ENCODE data around the gene WASL.
A peak's percentile ranks its signal among the peaks of the same experiment; 100 is the strongest.

WASL gene

DNA sequence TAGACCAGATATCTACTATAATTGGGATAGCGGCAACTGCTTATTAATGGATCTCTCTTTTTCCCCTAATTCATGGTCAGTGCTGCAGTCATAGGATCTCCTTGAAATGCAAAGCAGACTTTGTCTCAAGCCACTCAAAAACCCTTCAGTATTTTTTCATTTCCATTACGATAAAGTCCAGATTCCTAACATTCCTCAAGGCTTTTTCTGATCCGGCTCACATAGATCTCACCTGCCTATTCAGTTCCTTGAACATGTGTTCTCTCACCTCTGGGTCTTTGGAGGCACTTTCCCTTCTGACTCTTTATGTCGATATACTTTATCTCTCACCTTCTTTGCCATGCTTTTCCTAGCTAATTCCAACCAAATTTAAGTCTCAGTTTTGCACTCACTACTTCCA, 25.7 kb upstream of the WASL start:
- no peaks in the 10 kb centered on the region for H3K4me1 Mint-ChIP-seq
- H3K27ac Mint-ChIP-seq, result no peak overlapping the region
- H3K36me3 Mint-ChIP-seq, result no peaks in the 10 kb centered on the region
- no peaks in the 10 kb centered on the region for H3K9me3 Mint-ChIP-seq
- H3K27me3 Mint-ChIP-seq, result peaks cover 3% of the 10 kb centered on the region
- H3K4me3 Mint-ChIP-seq, result no peak overlapping the region

DNA sequence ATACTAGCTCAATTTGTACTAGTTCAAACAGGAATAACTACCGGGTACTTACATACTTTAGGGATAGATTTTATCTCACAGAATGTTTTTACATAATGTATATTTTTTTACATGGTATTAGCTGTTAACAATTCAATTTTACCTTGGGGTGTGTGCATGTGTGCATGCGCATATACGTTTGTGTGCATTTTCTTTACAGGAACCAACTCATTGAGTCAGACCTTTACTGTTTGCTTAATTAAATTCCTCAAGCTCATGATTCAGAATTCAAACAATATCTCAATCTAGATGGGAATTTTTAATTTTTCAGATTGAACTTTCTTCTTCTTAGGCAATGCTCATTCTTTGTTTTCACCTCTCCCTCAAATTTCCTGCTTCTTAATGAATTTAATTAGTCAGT, 24.7 kb upstream of the WASL start:
- no peaks in the 10 kb centered on the region for H3K36me3 Mint-ChIP-seq
- no peaks in the 10 kb centered on the region for H3K4me1 Mint-ChIP-seq
- H3K9me3 Mint-ChIP-seq, result no peaks in the 10 kb centered on the region
- no peak overlapping the region for H3K4me3 Mint-ChIP-seq
- H3K27me3 Mint-ChIP-seq, result peaks cover 5% of the 10 kb centered on the region
- no peak overlapping the region for H3K27ac Mint-ChIP-seq

DNA sequence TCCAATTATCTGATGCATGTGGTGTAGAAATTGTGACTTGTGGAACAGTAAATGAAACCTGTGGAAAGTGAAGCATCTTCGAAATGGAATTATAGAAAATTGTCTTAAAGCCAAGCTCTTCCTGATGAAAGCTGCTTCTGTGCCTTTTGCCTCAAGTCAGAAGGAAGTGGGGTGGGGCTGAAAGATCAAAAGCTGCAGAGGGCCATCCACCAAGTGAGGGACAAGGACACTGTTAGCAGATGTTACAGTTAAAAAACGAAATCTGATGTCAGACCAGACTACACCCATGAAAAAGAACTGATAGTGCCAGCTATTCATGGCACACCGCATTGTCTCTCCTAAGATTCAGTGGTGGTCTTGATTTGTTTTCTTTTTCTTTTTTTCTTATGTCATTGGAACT, 23.8 kb upstream of the WASL start:
- Mint-ChIP-seq H3K36me3 (no peaks in the 10 kb centered on the region), H3K9me3 (no peaks in the 10 kb centered on the region), H3K4me3 (no peak overlapping the region), H3K27me3 (peaks cover 5% of the 10 kb centered on the region), H3K4me1 (no peaks in the 10 kb centered on the region), H3K27ac (no peak overlapping the region)

DNA sequence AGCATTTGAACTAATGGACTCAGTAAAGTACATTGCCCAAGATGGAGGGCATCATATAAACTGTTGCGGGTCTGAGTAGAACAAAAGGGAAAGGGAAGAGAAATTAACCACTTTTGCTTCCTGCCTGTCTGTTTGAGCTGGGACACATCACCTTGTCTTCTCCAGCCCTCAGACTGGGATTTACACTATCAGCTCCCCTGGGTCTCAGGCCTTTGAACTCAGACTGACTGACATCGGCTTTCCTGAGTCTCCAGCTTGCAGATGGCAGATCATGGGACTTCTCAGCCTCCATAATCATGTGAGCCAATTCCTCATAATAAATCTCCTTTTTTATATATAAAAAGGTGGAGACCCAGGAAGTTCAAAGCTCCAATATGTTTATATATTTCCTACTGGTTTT, 23.0 kb upstream of the WASL start:
- H3K27ac Mint-ChIP-seq, result no peak overlapping the region
- H3K9me3 Mint-ChIP-seq, result no peaks in the 10 kb centered on the region
- H3K36me3 Mint-ChIP-seq, result no peaks in the 10 kb centered on the region
- peaks cover 5% of the 10 kb centered on the region for H3K27me3 Mint-ChIP-seq
- H3K4me1 Mint-ChIP-seq, result no peaks in the 10 kb centered on the region
- no peak overlapping the region for H3K4me3 Mint-ChIP-seq

DNA sequence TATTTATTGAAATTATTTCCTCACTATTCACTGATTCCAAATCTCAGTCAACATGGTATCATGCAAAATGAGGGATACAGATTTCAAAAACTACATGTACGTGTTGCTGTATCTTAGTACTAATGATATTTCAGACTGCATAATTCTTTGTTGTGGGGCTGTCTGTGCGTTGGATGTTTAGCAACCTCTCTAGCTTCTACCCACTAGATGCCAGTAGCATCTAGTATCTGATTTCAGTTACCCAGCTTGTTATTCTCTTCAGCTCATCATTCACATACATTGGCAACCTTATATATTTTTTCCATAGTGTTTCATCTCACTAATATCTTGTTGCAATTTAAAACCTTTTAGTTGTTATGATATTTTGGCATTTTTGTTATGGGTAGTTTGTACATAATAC, 22.5 kb upstream of the WASL start:
- Mint-ChIP-seq H3K4me3 (no peak overlapping the region), H3K9me3 (no peaks in the 10 kb centered on the region), H3K36me3 (no peaks in the 10 kb centered on the region), H3K4me1 (no peaks in the 10 kb centered on the region), H3K27ac (no peak overlapping the region), H3K27me3 (peaks cover 5% of the 10 kb centered on the region)

DNA sequence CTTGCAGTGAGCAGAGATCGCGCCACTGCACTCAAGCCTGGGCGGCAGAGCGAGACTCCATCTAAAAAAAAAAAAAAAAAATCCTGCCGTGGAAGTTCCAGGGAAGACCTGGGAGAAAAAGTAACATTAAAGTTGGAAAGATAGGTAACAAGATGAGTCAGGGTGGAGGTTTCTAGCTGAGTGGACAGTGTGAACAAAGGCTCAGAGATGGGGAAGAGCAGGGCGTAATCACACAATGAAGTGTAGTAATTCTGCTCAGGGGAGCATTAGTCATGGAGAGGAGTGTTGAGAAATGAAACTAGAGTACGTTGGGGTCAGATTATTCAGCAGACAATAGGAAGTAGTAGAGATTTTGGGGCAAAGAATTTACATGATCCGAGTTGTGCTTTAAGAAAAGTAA, 21.6 kb upstream of the WASL start:
- Mint-ChIP-seq H3K27ac (no peak overlapping the region), H3K4me3 (no peak overlapping the region), H3K36me3 (no peaks in the 10 kb centered on the region), H3K27me3 (peaks cover 5% of the 10 kb centered on the region), H3K9me3 (no peaks in the 10 kb centered on the region), H3K4me1 (no peaks in the 10 kb centered on the region)

DNA sequence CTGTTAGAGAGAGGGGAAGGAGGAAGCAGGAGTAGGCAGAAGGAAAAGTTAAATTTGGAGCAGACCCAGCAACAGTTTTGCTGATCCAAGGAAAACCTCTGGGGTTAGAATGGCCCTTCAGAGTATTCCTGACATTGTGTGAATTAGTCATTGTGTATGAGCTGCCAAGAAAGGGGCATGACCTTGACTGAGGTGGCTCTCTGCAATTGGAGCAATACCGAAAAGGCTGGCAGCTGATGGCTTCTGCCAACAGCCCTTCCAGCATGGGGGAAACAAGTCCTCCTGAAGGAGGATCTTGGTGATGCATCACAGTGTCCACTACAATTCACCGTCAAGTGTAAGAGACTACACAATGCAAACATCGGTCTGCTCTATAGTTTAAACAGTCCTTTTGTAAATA, 20.6 kb upstream of the WASL start:
- Mint-ChIP-seq H3K27me3 (peaks cover 5% of the 10 kb centered on the region), H3K27ac (no peak overlapping the region), H3K4me1 (no peaks in the 10 kb centered on the region), H3K36me3 (no peaks in the 10 kb centered on the region), H3K9me3 (no peaks in the 10 kb centered on the region), H3K4me3 (no peak overlapping the region)

DNA sequence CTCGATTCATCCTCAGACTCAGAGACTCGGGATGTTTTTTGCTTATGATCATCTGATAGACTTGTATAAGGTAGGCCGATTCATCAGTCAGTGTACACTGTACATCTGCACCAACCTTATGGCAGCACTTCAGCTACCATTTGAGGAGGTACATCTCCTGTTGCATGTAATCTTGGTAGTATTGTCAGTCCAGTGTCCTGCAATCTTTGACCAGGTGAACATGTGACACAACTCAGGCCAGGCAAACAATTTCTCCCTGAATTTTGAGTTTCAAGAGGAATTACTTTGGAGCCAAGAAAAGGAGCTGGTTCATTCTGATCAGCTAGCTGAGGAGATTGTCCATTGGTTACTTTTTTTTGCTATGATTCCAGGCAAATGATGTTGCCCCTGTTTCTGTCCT, 19.7 kb upstream of the WASL start:
- H3K36me3 Mint-ChIP-seq, result no peaks in the 10 kb centered on the region
- peaks cover 5% of the 10 kb centered on the region for H3K27me3 Mint-ChIP-seq
- H3K4me3 Mint-ChIP-seq, result no peak overlapping the region
- no peaks in the 10 kb centered on the region for H3K4me1 Mint-ChIP-seq
- no peak overlapping the region for H3K27ac Mint-ChIP-seq
- peaks cover 4% of the 10 kb centered on the region for H3K9me3 Mint-ChIP-seq

DNA sequence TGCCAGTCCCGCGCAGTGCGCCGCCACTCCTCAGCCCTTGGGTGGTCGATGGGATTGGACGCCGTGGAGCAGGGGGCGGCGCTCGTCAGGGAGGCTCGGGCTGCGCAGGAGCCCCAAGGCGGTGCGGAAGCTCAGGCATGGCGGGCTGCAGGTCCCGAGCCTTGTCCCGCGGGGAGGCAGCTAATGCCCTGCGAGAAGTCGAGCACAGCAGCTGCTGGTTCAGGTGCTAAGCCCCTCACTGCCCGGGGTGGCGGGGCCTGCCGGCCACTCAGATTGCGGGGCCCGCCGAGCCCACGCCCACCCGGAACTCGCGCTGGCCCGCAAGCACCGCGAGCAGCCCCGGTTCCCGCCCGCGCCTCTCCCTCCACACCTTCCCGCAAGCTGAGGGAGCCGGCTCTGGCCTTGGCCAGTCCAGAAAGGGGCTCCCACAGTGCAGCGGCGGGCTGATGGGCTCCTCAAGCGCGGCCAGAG, 14.4 kb upstream of the WASL start:
- Mint-ChIP-seq H3K27me3 (no peaks in the 10 kb centered on the region), H3K27ac (no peak overlapping the region), H3K36me3 (no peaks in the 10 kb centered on the region), H3K4me1 (no peaks in the 10 kb centered on the region), H3K4me3 (no peak overlapping the region), H3K9me3 (peaks cover 4% of the 10 kb centered on the region)

DNA sequence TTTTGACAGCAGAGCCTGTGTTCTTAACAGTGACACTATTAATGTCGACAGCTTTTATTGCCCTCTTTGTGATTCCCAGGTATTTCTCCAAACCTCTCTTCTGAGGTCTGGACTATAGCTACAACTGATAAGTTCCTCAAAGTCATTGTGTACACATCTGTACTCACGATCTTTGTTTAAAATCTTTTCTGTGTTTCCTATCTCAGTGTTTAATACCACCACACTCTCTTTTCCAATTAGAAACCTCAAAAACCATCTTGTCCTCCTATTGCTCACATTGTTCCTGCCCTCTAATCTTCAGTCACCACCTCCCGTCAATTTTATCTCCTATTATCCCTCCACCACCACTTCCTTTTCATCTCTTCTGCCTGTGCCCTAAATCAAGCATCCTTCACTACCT, 12.9 kb upstream of the WASL start:
- Mint-ChIP-seq H3K27me3 (no peaks in the 10 kb centered on the region), H3K4me3 (no peak overlapping the region), H3K36me3 (no peaks in the 10 kb centered on the region), H3K9me3 (peaks cover 4% of the 10 kb centered on the region), H3K27ac (no peak overlapping the region), H3K4me1 (no peaks in the 10 kb centered on the region)

DNA sequence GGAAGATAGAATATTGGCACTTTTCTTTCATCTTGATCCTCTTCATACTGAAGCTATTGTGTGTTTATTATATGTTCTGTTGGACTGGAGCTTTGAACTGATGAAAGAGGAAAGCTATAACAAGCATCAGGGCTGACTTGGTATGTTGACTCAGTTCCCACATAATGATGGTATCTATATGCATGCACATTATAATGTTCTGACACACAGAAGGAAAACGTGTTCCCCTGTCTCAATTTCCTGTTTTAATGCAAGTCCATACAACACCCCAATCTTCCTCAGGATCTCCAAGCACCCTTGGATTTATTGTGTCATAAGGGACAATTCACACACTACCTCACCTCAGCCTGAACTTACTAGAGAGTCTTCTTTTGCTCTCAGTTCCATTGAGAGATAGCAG, 8.3 kb upstream of the WASL start:
- Mint-ChIP-seq H3K9me3 (no peaks in the 10 kb centered on the region), H3K4me1 (peaks cover 24% of the 10 kb centered on the region), H3K27me3 (no peaks in the 10 kb centered on the region), H3K27ac (no peak overlapping the region), H3K4me3 (no peak overlapping the region), H3K36me3 (no peaks in the 10 kb centered on the region)

DNA sequence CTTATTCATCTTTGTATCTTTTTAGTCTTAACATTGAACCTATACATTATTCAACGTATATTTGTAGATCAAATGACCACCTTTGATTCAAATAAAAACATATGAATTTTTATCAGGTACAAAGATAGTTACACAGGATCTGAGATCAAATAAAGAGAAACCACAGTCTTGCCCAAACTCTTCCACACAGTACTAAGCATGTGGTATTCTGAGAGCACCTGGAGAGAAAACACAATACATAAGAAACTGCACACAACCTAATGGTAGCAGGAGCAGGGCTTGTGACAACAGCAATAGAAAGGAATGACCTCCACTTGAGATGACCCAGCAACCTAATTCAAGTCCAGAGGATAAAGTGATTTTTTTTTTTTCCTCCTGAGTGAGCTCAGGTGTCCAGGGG, 6.5 kb upstream of the WASL start:
- no peaks in the 10 kb centered on the region for H3K36me3 Mint-ChIP-seq
- H3K27ac Mint-ChIP-seq, result no peak overlapping the region
- H3K4me3 Mint-ChIP-seq, result no peak overlapping the region
- no peaks in the 10 kb centered on the region for H3K27me3 Mint-ChIP-seq
- peaks cover 39% of the 10 kb centered on the region for H3K4me1 Mint-ChIP-seq
- H3K9me3 Mint-ChIP-seq, result no peaks in the 10 kb centered on the region

DNA sequence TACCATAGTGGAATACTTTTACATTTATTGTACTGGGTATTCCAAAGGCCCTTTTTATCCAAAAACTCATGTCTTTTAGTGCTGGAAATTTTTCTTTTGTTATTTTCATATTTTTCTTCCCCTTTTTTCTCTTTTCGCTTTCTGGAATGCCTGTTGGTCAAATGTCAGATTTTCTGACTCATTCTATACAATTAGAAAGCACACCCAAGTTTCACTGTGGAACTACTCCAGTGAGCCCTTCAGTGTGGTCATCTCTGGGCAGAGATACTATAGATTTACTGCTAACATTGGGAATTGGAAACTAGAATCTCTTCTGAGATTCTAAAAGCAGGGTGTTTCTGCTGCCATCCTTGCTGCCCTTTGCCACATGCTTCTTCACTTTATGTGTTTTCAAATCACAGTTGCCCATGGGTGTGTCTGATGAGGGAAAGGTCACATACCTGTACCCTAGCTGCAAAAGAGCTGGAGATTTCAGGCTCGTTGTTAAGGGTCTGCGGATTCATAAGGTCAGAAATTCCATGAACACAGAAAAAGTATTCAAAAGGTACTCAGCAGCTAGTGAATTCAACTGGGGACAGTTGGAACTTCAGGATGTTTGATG, 5.6 kb upstream of the WASL start:
- H3K4me1 Mint-ChIP-seq, result peaks cover 46% of the 10 kb centered on the region
- H3K27me3 Mint-ChIP-seq, result no peaks in the 10 kb centered on the region
- H3K27ac Mint-ChIP-seq, result no peak overlapping the region
- H3K36me3 Mint-ChIP-seq, result no peaks in the 10 kb centered on the region
- no peaks in the 10 kb centered on the region for H3K9me3 Mint-ChIP-seq
- H3K4me3 Mint-ChIP-seq, result no peak overlapping the region

DNA sequence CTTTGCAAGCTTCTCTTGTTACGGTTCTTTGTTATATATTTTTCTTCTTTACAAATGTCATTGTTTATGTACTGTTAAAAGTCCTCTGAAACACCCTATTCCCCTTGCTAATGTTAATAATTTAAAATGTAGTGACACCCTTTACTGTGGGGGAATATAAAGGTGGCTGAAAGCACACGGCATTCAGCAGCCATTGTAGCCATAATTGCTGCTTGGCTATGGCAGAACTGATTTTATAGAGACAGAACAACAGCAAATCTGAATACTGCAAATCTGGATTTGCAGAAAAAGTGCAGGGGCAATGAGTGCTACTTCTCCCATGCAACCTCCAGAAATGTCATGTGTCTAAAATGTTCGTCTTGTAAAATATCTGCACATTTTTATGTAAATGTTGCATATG, 3.7 kb upstream of the WASL start:
- peaks cover 54% of the 10 kb centered on the region for H3K4me1 Mint-ChIP-seq
- peak overlapping the region; percentile 90 for H3K27ac Mint-ChIP-seq
- H3K36me3 Mint-ChIP-seq, result no peaks in the 10 kb centered on the region
- no peak overlapping the region for H3K4me3 Mint-ChIP-seq
- no peaks in the 10 kb centered on the region for H3K9me3 Mint-ChIP-seq
- H3K27me3 Mint-ChIP-seq, result no peaks in the 10 kb centered on the region

DNA sequence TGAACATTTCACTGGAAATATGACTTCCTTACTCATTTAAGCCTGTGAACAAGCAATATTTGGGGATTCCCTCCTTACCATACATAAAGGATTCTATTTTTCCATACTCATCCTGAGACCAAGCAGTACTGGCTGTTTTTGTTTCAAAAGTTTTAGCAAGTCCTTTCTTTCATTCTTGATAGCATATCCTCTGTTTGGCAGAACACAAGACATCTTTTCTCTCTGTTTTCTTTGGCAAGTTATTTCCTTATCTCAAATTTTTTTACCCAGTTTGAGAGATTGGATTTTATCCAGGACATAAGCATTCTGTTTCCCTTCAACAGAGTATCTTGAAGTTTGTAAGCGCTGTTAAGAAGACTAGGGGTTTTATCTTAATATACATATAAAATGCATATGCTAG, 3.0 kb upstream of the WASL start:
- H3K27ac Mint-ChIP-seq, result peak overlapping the region; percentile 38
- no peaks in the 10 kb centered on the region for H3K36me3 Mint-ChIP-seq
- H3K4me1 Mint-ChIP-seq, result peaks cover 62% of the 10 kb centered on the region
- H3K27me3 Mint-ChIP-seq, result no peaks in the 10 kb centered on the region
- H3K4me3 Mint-ChIP-seq, result no peak overlapping the region
- no peaks in the 10 kb centered on the region for H3K9me3 Mint-ChIP-seq

DNA sequence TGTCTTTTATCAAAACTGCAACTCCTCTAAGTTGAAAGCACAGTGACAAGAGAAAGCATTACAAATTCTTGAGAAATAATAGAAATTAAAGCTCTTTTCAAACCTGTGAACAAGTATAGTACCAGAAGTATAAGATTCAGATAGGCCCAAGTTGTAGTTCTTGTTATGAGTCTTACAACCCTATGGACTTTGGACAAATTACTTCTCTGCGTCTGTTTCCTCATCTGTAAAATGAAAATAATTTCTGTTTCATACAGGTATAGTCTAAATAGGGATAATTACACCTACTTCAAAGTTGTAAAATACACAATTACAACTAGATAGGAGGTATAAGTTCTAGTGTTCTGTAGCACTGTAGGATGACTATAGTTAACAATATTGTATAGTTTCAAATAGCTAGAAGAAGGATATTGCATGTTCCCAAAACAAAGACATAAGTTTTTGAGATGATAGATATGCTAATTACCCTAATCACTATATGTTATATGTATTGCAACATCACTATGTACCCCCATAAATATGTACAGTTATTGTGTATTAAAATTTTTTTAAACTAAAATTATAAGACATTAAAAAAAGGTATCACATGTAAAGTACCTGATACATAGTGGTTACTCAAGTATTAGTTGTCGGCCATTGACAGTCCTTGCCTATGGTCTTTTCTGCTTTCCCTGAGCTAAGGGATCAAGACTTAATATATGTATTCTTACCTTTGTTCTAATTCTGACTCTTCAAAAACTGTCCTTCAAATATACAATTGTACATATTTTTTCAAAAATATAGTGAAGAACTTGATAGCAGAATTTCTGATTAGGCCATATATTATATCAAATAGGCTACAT, 1.8 kb upstream of the WASL start:
- peaks cover 72% of the 10 kb centered on the region for H3K4me1 Mint-ChIP-seq

DNA sequence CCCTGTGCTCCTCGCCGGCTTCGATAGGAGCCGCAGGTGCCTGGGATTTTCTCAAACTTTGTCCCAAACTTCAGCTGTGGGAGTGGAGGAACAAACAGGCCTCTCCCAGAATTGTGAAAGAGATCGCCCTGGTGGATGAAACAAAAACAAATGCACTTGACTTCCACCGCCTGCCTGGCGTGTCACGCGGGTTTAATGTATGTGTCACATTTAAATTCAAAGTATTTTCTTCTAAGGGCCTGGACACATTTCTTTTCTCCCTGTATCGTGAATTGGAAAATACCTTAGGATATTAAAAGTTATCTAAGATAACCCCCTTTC, 694 bp upstream of the WASL start:
- H3K4me1 Mint-ChIP-seq, result peaks cover 73% of the 10 kb centered on the region
- H3K4me3 Mint-ChIP-seq, result peak overlapping the region; percentile 99
- H3K27me3 Mint-ChIP-seq, result no peaks in the 10 kb centered on the region
- no peaks in the 10 kb centered on the region for H3K9me3 Mint-ChIP-seq
- no peaks in the 10 kb centered on the region for H3K36me3 Mint-ChIP-seq
- H3K27ac Mint-ChIP-seq, result peak overlapping the region; percentile 99

More for the DNA sequence above, 1.8 kb upstream of the WASL start:
- H3K27ac Mint-ChIP-seq, result peak overlapping the region; percentile 56
- no peaks in the 10 kb centered on the region for H3K36me3 Mint-ChIP-seq
- no peaks in the 10 kb centered on the region for H3K27me3 Mint-ChIP-seq
- peak overlapping the region; percentile 60 for H3K4me3 Mint-ChIP-seq
- no peaks in the 10 kb centered on the region for H3K9me3 Mint-ChIP-seq
